Stomach (tissue), 4 donors: ENCODE measurements around the gene GALK2.

ENCODE experiments used
- CTCF ChIP-seq, 7 experiments: fragments of 450-650 bp in 4 of 7; fragments of 200-600 bp in 3 of 7; sonication (generic) in 3 of 7; IDR thresholded peaks; one replicate each; pipeline ENCODE4 v1.5.1; 2016 to 2019; ENCODE audit warnings: antibody characterized with exemption in 7 of 7, control low read depth in 2 of 7, mild to moderate bottlenecking in 1 of 7
- EP300 ChIP-seq: sonication (generic); formaldehyde crosslinking; IDR thresholded peaks from one replicate; pipeline ENCODE4 v1.6.1; 2017; ENCODE audit warnings: antibody characterized with exemption
- POLR2A ChIP-seq, 4 donors: fragments of 450-650 bp; IDR thresholded peaks; one replicate each; pipeline ENCODE4 v1.6.1; 2016; ENCODE audit warnings: antibody characterized with exemption in 4 of 4, control low read depth in 2 of 4, mild to moderate bottlenecking in 1 of 4, moderate library complexity in 1 of 4
- POLR2AphosphoS5 ChIP-seq, 3 donors: sonication (generic); formaldehyde crosslinking; IDR thresholded peaks; one replicate each; pipeline ENCODE4 v1.6.1; 2016; ENCODE audit warnings: antibody characterized with exemption in 3 of 3

DNA sequence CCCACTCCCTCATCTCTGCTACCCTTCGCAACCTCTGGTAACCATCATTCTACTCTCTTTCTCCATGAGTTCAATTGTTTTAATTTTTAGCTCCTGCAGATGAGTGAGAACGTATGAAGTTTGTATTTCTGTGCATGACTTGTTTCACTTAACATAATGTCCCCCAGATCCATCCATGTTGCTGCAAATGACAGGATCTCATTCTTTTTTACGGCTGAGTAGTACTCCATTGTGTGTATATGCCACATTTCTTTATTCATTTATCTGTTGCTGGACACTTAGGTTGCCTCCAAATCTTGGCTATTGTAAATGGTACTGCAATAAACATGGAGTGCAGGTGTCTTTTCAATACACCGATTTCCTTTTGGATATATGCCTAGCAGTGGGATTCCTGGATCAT, 12.1 kb downstream of the GALK2 start:
- TF ChIP-seq CTCF (IDR thresholded peaks at IDR 0.05) (no peak), POLR2A (IDR thresholded peaks at IDR 0.05) (no peak), POLR2AphosphoS5 (IDR thresholded peaks at IDR 0.05) (no peak), EP300 (no peak)
